ENCODE measurements around the gene CLTC. TPM values are rescaled to one million over a fixed set of nuclear protein-coding genes. Genes with fewer than 3 reads are reported as not detected.

The CLTC gene
- total and polyA plus RNA-seq, 10 donors = 47.8 to 289 (median 236) TPM

DNA sequence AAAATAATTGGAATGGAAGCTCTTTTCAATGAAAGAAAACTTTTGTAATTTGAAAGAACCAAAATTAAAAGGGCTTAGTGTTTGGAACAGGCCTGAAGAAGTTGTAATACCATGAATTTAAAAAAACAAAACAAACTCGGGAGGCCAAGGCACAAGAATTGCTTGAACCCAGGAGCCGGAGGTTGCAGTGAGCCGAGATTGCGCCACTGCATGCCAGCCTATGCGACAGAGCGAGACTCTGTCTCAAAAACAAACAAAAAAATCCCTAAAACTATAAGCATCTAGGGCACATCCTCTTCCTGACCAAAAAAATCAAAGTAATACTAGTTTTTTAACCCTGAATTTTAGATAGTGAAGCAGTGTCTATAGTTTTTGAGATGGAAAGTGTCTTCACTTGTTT, 12.7 kb downstream of the CLTC start:
- 53 to 65% (median 61%) methylated on average over 6 of the region's 6 CpGs for WGBS, 5 donors
- no peak for TF ChIP-seq POLR2AphosphoS5 (IDR thresholded peaks at IDR 0.05)
- no peak for TF ChIP-seq CTCF (IDR thresholded peaks at IDR 0.05 in 8 of 11, conservative IDR thresholded peaks at IDR 0.05 in 3 of 11)
- TF ChIP-seq POLR2A (IDR thresholded peaks at IDR 0.05) = no peak
- no peak for DNase-seq
- Histone ChIP-seq H3K9me3 (no peaks in the 10 kb centered on the region), H3K4me3 (no peak overlapping the region), H3K27ac (peak overlapping the region in 7 of 8 donors; percentile 60 to 77 (median 73)), H3K4me1 (peaks cover 45 to 98% (median 88%) of the 10 kb centered on the region in 6 donors), H3K27me3 (replicated peaks in 1 of 7) (no peaks in the 10 kb centered on the region), H3K36me3 (peaks cover 0 to 14% (median 0%) of the 10 kb centered on the region in 6 donors)
- intact Hi-C loops (cut with DNase I; ENCODE audit: low total_unique reads) = no loop called here

GRCh38 chr17:59633658-59634359, 14.1 kb downstream of the CLTC start:
- WGBS, 5 donors = 78 to 85% (median 82%) methylated on average over 5 of the region's 5 CpGs
- H3K27ac ChIP-seq = peak overlapping the region; percentile 33 to 80 (median 73)
- peak overlapping the region in 1 of 8 donors; percentile 3 for H3K4me3 ChIP-seq

GRCh38 chr17:59634632-59635541, 15.2 kb downstream of the CLTC start:
- no peak for TF ChIP-seq POLR2A (IDR thresholded peaks at IDR 0.05)
- TF ChIP-seq POLR2AphosphoS5 (IDR thresholded peaks at IDR 0.05) = peak in 1 of 3 donors; percentile 46
- no peak for TF ChIP-seq CTCF (IDR thresholded peaks at IDR 0.05 in 8 of 11, conservative IDR thresholded peaks at IDR 0.05 in 3 of 11)
- no peak for DNase-seq
- peak overlapping the region; percentile 42 to 80 (median 73) for H3K27ac ChIP-seq
- no peaks in the 10 kb centered on the region for H3K27me3 ChIP-seq (replicated peaks in 1 of 7)
- peaks cover 49 to 98% (median 87%) of the 10 kb centered on the region in 6 donors for H3K4me1 ChIP-seq
- H3K9me3 ChIP-seq = no peaks in the 10 kb centered on the region
- intact Hi-C loops (cut with DNase I; ENCODE audit: low total_unique reads) = no loop called here
- H3K36me3 ChIP-seq = peaks cover 0 to 7% (median 0%) of the 10 kb centered on the region in 6 donors
- H3K4me3 ChIP-seq = peak overlapping the region in 1 of 8 donors; percentile 3
- whole genome bisulfite sequencing, 5 donors = 45 to 64% (median 57%) methylated on average over 3 of the region's 3 CpGs

More at GRCh38 chr17:59633658-59634359, 14.1 kb downstream of the CLTC start:
- H3K27me3 ChIP-seq (replicated peaks in 1 of 7) = no peaks in the 10 kb centered on the region
- intact Hi-C loops (cut with DNase I; ENCODE audit: low total_unique reads) = no loop called here
- DNase-seq = no peak
- H3K36me3 ChIP-seq = peaks cover 0 to 12% (median 0%) of the 10 kb centered on the region in 6 donors
- TF ChIP-seq CTCF (IDR thresholded peaks at IDR 0.05 in 8 of 11, conservative IDR thresholded peaks at IDR 0.05 in 3 of 11) (no peak), POLR2A (IDR thresholded peaks at IDR 0.05) (no peak), POLR2AphosphoS5 (IDR thresholded peaks at IDR 0.05) (no peak)
- H3K9me3 ChIP-seq = no peaks in the 10 kb centered on the region
- H3K4me1 ChIP-seq = peaks cover 40 to 98% (median 86%) of the 10 kb centered on the region in 6 donors

Measured in spleen (tissue), 11 donors.